Adrenal gland (tissue), 12 donors: ENCODE measurements around the gene RNLS. TPM values are rescaled to one million over a fixed set of nuclear protein-coding genes. Genes with fewer than 3 reads are reported as not detected.

Source experiments
- DNase-seq, 7 donors: peaks; one replicate each; pipeline ENCODE4 v3.0.0-alpha.2; 2019 to 2020
- H3K27ac ChIP-seq, 5 donors: fragments of 200-600 bp; sonication (generic) in 4 of 5; 1 replicate in 3 of 5; 2 replicates in 2 of 5; pipeline versions ENCODE4 v1.5.1 to v1.8.0; 2016 to 2020; ENCODE audit warnings: mild to moderate bottlenecking in 1 of 5
- H3K27me3 ChIP-seq: fragments of 200-600 bp; 2 replicates; pipeline ENCODE4 v1.8.0; 2021
- H3K36me3 ChIP-seq, 2 donors: fragments of 200-600 bp; replicated peaks in 1 of 2; 1 replicate in 1 of 2; 2 replicates in 1 of 2; pipeline versions ENCODE4 v1.5.1 to v1.8.0; 2018 to 2022
- H3K4me1 ChIP-seq, 2 donors: fragments of 200-600 bp; replicated peaks in 1 of 2; 1 replicate in 1 of 2; 2 replicates in 1 of 2; pipeline versions ENCODE4 v1.5.1 to v1.8.0; 2018 to 2021
- H3K4me3 ChIP-seq, 4 donors: fragments of 200-600 bp; sonication (generic) in 3 of 4; one replicate each; pipeline ENCODE4 v1.5.1; 2016 to 2018
- H3K9me3 ChIP-seq, 3 donors: fragments of 200-600 bp; sonication (generic) in 1 of 3; replicated peaks in 1 of 3; 1 replicate in 2 of 3; 2 replicates in 1 of 3; pipeline versions ENCODE4 v1.5.1 to v1.8.0; 2016 to 2021
- POLR2A ChIP-seq, 2 donors: fragments of 450-650 bp; IDR thresholded peaks; one replicate each; pipeline ENCODE4 v1.6.1; 2017; ENCODE audit warnings: antibody characterized with exemption in 2 of 2, mild to moderate bottlenecking in 2 of 2, moderate library complexity in 1 of 2
- WGBS, 4 donors: extraction: QIAGEN DNeasy Blood & Tissue Kit in 2 of 4; methylation state at CpG; one replicate each; pipeline versions ENCODE4 v1.1.5 to v1.1.7; 2013 to 2017; 5-methylcytosine and 5-hydroxymethylcytosine counted together
- intact Hi-C, 2 donors: fragments of 100-400 bp; cut with DNase I; formaldehyde crosslinking; loops; one replicate each; pipeline versions ENCODE4 v1.14.1 to v1.15.0; 2022 to 2023
- polyA plus RNA-seq, 3 donors: library from polyadenylated mRNA; stranded (reverse); fragments of 200-250 nt in 2 of 3; fragments of 350-450 nt in 1 of 3; fragmentation: Illumina TruSeq in 1 of 3; extraction: RNeasy Lipid Tissue Mini Kit (QIAGEN cat#74804) in 1 of 3; gene quantifications; one replicate each; pipeline ENCODE4 v1.2.3, GENCODE V29; 2013 to 2014
- total RNA-seq, 9 donors: library from RNA; depleted of rRNA in 4 of 9; stranded (reverse); fragments of >200 nt in 4 of 9; fragments of 120-200 nt in 1 of 9; fragmentation: NEBNext Ultra II Directional in 1 of 9; extraction: Animal tissue kit (Norgen Biotek cat#: 25700) in 1 of 9; gene quantifications; one replicate each; pipeline versions ENCODE4 v1.1.0 to v1.2.4, GENCODE V29; 2013 to 2023
- TF ChIP-seq, protein P1 (sequence below), 6 experiments: fragments of 450-650 bp in 4 of 6; fragments of 200-600 bp in 2 of 6; sonication (generic) in 1 of 6; IDR thresholded peaks; 1 replicate in 5 of 6; 2 replicates in 1 of 6; pipeline versions ENCODE4 v1.5.1 to v1.8.0; 2016 to 2021; ENCODE audit warnings: antibody characterized with exemption in 6 of 6, mild to moderate bottlenecking in 2 of 6, moderate library complexity in 1 of 6
- donor health status: healthy with polysubstance abuse.
- donor health status: Bipolar disorder and iron deficiency.
- donor health status: DM: yes; HTN: yes; CAD: no.
- donor health status: DM: no; HTN: no; CAD: no.
- donor health status: DM: no; HTN: no; CAD: no.
- donor health status: DM: yes; HTN: yes; CAD: no.

RNLS gene
- total and polyA plus RNA-seq, 12 donors, result 7.2 to 51.3 (median 27.9) TPM

DNA sequence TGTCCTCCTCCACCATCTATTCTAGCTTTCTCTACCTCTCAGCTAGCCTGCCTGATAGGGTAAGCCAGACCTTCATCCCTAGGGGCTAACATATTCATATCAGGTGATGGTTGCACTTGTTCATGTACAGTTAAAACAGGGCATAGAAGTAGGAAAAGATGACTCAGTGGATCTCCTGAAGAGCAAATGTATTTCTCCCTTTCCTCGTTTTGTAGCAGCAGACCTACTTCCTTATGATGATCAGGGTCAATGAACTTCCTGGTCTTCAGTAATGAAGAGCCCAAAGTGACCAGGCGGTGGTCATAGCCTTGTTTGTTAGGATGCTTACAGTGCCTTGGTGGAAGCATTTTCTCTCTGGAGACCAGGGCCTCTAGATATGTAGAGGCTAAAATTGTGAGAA, 9.8 kb upstream of the RNLS start:
- Histone ChIP-seq H3K36me3 (no peaks in the 10 kb centered on the region), H3K27ac (no peak overlapping the region), H3K9me3 (no peaks in the 10 kb centered on the region), H3K27me3 (no peaks in the 10 kb centered on the region), H3K4me3 (no peak overlapping the region), H3K4me1 (no peaks in the 10 kb centered on the region)
- intact Hi-C loops, result no loop called here
- 67 to 79% (median 71%) methylated on average over 2 of the region's 2 CpGs for WGBS, 4 donors
- no peak for DNase-seq
- TF ChIP-seq, protein P1, sequence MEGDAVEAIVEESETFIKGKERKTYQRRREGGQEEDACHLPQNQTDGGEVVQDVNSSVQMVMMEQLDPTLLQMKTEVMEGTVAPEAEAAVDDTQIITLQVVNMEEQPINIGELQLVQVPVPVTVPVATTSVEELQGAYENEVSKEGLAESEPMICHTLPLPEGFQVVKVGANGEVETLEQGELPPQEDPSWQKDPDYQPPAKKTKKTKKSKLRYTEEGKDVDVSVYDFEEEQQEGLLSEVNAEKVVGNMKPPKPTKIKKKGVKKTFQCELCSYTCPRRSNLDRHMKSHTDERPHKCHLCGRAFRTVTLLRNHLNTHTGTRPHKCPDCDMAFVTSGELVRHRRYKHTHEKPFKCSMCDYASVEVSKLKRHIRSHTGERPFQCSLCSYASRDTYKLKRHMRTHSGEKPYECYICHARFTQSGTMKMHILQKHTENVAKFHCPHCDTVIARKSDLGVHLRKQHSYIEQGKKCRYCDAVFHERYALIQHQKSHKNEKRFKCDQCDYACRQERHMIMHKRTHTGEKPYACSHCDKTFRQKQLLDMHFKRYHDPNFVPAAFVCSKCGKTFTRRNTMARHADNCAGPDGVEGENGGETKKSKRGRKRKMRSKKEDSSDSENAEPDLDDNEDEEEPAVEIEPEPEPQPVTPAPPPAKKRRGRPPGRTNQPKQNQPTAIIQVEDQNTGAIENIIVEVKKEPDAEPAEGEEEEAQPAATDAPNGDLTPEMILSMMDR (IDR thresholded peaks at IDR 0.05), result no peak
- no peak for TF ChIP-seq POLR2A (IDR thresholded peaks at IDR 0.05)

DNA sequence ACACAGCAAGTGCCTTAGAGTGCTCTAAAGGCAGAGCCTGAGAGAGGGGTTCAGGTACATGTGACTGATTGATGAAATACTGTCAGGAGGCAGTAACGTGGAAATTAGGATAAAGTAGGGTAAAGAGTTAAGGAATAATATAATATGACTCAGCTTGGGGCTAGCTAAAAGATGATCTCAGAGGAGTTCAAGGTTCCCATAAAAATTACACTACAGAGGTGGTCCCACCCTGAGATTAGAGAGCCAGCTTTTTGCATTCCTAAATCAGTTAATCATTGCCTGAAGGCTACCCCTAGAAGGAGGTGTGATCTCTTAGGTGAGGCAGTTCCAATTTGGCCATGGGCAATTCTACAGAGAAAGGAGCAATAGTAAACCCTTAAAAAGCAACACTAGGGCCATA, 9.3 kb upstream of the RNLS start:
- H3K36me3 ChIP-seq, result no peaks in the 10 kb centered on the region
- intact Hi-C loops, result no loop called here
- H3K9me3 ChIP-seq, result no peaks in the 10 kb centered on the region
- no peaks in the 10 kb centered on the region for H3K4me1 ChIP-seq
- DNase-seq, result no peak
- no peak overlapping the region for H3K4me3 ChIP-seq
- 69 to 87% (median 80%) methylated on average over 1 of the region's 1 CpG for WGBS, 4 donors
- TF ChIP-seq POLR2A (IDR thresholded peaks at IDR 0.05), result no peak
- TF ChIP-seq, protein P1 (IDR thresholded peaks at IDR 0.05), result no peak
- no peak overlapping the region for H3K27ac ChIP-seq
- H3K27me3 ChIP-seq, result no peaks in the 10 kb centered on the region

DNA sequence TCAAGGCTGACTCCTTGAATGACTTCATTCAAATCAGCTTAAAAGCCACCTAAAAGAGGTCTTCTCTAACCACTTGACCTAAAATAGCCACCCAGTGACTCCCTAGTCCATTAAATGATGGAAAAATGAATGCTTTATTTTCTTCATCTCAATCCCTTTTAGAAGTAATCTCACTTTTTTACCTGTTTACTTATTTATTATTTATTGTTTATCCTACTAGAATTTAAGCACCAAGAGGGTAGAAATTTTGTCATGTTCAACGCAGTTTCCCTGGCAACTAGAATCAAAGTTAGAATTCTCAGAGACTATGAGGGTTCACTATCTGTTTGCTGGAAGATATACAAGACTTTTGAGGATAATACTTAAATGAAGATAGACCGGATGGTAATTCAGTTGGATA, 3.3 kb upstream of the RNLS start, which contains the start of gene LIPJ:
TSS of gene LIPJ (plus strand) at position 301 of the 400 bp plus-strand sequence. CDS start 3,926 bp downstream, outside the sequence.
- intact Hi-C loops, result no loop called here

DNA sequence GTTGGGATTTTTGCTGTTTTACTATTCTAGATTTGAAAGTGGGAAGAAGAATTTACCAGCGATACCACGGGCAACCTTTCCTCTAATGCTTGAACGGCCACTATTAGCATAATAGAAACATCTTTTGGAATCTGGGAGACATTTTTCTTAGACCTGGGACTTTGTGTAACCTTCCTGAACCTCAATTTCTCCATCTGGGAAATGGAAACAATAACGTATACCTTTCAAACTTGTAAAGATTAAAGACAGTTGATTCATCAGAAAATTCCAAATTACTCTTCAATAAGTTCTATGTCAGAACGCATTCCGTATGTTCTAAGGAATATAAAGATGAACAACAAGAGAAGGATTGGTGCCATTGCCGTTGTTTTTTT, 453 bp upstream of the RNLS start:
- WGBS, 4 donors, result 56 to 63% (median 61%) methylated on average over 7 of the region's 7 CpGs
- intact Hi-C loops, result no loop called here
- peak overlapping the region in 4 of 5 donors; percentile 93 to 97 (median 96) for H3K27ac ChIP-seq

More for the DNA sequence above, 3.3 kb upstream of the RNLS start, which contains the start of gene LIPJ:
- Histone ChIP-seq H3K27ac (no peak within 1 kb of the TSS), H3K4me3 (no peak within 1 kb of the TSS), H3K27me3 (no peaks in the 10 kb centered on the region), H3K36me3 (no peaks in the 10 kb centered on the region), H3K4me1 (peaks cover 4% of the 10 kb centered on the region in 2 donors), H3K9me3 (no peaks in the 10 kb centered on the region)
- DNase-seq, result no peak
- TF ChIP-seq, protein P1 (IDR thresholded peaks at IDR 0.05), result no peak
- no peak for TF ChIP-seq POLR2A (IDR thresholded peaks at IDR 0.05)
- WGBS, 4 donors, result 93 to 95% (median 93%) methylated on average over 2 of the region's 2 CpGs

More for the DNA sequence above, 453 bp upstream of the RNLS start:
- Histone ChIP-seq H3K9me3 (no peaks in the 10 kb centered on the region), H3K27me3 (no peaks in the 10 kb centered on the region), H3K4me3 (peak overlapping the region in 2 of 4 donors; percentile 75 to 80), H3K4me1 (peaks cover 4% of the 10 kb centered on the region in 2 donors), H3K36me3 (no peaks in the 10 kb centered on the region)
- no peak for DNase-seq
- TF ChIP-seq POLR2A (IDR thresholded peaks at IDR 0.05), result no peak
- TF ChIP-seq, protein P1 (IDR thresholded peaks at IDR 0.05), result no peak
